Right ventricle myocardium inferior (tissue), 1 donor: Measurements from ENCODE around the gene OSBPL1A. TPM values are rescaled to one million over a fixed set of nuclear protein-coding genes. Genes with fewer than 3 reads are reported as not detected.

Source experiments
- ATAC-seq: fragments of 200-7000 bp; cut with Tn5 transposase; one replicate; pipeline ENCODE4 v1.9.1; 2020; ENCODE audit warnings: mild to moderate bottlenecking, moderate library complexity
- DNase-seq: peaks from one replicate; pipeline ENCODE4 v3.0.0; 2021; ENCODE audit errors: missing footprints
- intact Hi-C: fragments of 100-400 bp; cut with DNase I; formaldehyde crosslinking; loops from one replicate; pipeline ENCODE4 v1.11.0; 2022
- total RNA-seq: library from RNA; stranded (reverse); fragmentation: NEBNext Ultra II Directional; extraction: Animal tissue kit (Norgen Biotek cat#: 25700); gene quantifications from one replicate; pipeline ENCODE4 v1.2.1, GENCODE V29; 2021
- donor health status: DM: no; HTN: yes; CAD: no; lungs with severe emphysema.

OSBPL1A gene
- total RNA-seq, 1 donor from 2014 or later: 78.9 TPM

DNA sequence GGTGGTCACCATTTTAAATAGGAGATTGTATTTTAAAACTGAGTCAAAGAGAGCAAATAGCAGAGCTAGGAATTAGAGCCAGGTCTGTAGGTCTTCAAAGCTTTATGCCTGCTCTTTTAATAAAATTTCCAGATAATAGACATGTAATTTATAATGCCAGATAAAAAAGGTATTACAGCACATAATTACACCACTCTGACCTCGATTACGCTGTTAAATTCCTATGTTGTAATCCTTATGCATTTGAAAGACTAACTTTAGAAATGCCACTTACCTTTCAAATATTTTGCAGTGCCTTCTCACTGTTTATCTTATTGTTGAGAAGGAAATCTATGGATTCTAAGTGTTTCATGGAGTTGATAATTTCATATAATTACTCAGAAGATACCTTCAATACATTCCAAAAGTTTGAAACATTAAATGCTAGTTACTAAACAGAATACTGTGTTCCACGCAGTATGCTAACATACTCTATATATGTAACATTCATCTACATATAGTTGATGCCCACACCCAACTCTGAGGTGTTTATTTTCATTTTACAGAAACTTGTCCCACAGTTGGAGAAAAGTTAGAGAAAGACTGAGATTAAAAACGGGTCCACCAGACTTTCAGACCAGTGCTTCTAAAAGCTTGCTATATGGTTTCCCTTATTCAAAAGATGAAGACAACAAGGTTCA, 120.0 kb downstream of the OSBPL1A start:
- ATAC-seq (no peak), DNase-seq (no peak)
- intact Hi-C loops: no loop called here

DNA sequence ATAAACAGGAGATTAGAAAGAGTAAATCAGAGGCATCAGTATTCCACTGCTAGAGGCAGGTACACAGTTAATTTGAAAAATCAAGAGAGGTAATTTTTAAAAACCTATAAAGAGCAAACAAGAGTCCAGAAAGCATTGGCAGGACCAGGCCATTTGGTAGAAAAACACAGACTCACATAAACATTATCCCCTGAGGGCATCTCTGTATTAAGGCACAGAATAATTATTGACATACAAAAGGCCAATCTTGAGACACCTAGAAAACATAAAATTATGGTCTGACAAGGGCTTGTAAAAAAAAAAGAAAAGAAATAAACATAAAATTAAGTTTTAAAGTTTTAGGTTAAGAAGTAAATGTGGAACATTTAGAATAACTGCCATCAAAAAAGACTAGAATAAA, 120.6 kb downstream of the OSBPL1A start:
- no peak for DNase-seq
- no peak for ATAC-seq
- intact Hi-C loops: no loop called here

GRCh38 chr18:24274837-24275236, 122.8 kb downstream of the OSBPL1A start:
- intact Hi-C loops: no loop called here
- no peak for ATAC-seq
- DNase-seq: peak; percentile 51

GRCh38 chr18:24273596-24273995, 124.0 kb downstream of the OSBPL1A start:
- intact Hi-C loops: no loop called here
- no peak for ATAC-seq
- DNase-seq: no peak

DNA sequence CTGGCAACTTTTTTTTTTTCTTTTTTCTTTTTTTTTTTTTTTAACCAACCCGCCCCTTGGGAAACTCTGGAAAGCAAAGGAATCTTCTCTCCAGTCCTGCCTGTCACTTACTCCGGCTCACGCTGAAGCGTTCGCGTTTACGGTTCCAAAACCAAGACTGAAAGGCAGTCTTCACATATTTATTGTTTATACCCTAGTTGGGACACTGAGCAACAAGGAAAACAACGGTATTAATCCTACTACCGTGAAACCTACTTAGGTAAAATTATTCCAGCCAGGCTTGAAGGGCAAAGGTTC, 125.4 kb downstream of the OSBPL1A start:
- intact Hi-C loops: loop anchor here (1.0 kb wide), 1 partner anchor 96 kb away; no protein-coding TSS in a partner anchor
- DNase-seq (no peak), ATAC-seq (no peak)

DNA sequence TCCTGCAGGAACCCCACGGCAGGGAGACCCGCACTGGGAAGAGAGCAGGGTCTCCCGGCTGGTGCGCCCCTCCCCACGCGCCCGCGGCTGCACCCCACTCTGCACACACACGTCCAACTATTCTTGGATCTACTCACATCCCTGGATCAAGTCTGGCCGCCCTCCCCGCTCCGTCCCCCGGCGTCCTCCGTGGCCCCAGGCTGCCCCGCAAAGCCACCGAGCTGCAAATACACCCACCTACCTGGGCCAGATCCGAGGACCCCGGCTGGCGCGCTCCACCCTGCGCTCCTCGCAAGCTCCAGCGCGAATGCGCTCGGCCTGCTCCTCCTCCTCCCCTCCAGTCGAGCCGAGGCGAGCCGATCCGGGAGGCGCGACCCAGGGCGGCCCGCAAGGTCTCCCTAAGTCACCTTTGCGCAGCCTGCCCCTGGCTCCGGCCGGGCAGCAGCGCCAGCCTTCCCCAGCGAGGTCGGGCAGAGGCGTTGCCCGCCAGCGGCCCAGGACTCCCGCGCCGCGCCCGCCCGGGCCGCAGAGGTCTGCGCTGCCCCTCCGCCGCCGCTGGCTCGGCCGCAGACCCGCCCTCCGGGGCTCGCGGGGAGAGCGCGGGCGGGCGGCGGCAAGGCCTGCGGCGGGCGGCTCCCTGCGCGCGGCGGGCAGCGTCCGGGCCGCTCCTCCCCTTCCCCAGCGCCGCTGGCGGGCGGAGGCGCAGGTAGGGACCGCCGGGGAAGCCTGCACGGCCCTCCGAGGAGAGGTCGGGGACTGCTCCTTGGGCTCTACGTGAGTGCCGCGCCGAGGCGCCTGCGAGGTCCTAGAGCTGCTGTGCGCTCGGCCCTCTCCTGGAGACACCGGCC, 126.0 kb downstream of the OSBPL1A start:
- intact Hi-C loops: loop anchor here (1.0 to 2.0 kb wide), 2 partner anchors 37 to 95 kb away; no protein-coding TSS in a partner anchor
- peak; percentile 91 for DNase-seq
- ATAC-seq: peak; percentile 87

- DNase-seq (peak; percentile 31), ATAC-seq (peak; percentile 56)
- intact Hi-C loops: loop anchor here (2.0 kb wide), 1 partner anchor 36 kb away; no protein-coding TSS in a partner anchor
Measured at GRCh38 chr18:24270937-24271380, 126.7 kb downstream of the OSBPL1A start.

DNA sequence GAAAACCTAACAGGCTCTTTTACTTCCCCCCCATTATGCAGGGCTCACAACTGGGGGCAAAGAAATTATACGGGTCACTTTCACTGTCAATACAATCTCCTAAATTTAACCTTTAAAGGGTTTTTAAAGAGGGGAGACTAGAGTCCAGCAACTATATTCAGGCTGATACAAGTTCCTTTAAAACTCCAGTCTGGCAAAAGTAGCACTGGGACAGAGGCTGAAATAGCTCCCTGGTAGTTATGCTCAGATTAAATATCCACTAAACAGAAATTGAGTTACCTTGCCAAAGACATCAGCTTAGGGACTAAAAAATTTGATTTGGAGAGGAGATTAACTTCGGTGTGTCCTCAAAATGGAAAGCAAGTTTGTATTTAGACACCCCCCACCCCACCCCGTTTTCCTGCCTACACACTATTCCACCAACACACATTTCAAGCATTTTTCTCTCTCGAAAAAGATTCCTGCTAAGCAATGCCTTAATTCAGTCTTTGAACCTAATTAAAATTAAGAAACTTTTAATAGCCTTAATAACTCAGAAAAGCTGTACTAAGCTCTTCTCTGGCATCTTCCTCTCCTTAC, 127.2 kb downstream of the OSBPL1A start:
- intact Hi-C loops: loop anchor here (2.0 kb wide), 1 partner anchor 36 kb away; no protein-coding TSS in a partner anchor
- no peak for DNase-seq
- ATAC-seq: no peak

- ATAC-seq: no peak
- DNase-seq: no peak
- intact Hi-C loops: no loop called here
Measured at GRCh38 chr18:24268784-24269550, 128.7 kb downstream of the OSBPL1A start.

DNA sequence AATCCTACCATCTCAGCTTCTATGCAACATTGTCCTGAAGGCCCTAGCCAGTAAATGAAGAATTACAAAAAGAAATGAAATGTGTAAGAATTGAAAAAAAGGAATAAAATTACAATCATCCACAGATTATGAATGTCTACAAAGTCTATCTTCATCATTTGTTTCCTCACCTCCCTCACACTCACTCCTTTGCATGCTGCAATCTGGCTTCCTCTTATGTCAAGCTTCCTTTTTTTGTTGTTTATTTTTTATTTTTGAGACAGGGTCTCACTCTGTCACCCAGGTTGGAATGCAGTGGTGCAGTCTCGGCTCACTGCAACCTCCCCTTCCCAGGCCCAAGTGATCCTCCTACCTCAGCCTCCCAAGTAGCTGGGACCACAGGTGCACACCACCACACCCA, 129.7 kb downstream of the OSBPL1A start:
- ATAC-seq: no peak
- intact Hi-C loops: no loop called here
- DNase-seq: no peak

GRCh38 chr18:24266131-24266530, 131.5 kb downstream of the OSBPL1A start:
- no peak for DNase-seq
- intact Hi-C loops: no loop called here
- no peak for ATAC-seq

- intact Hi-C loops: no loop called here
- ATAC-seq: no peak
- no peak for DNase-seq
Measured at GRCh38 chr18:24265502-24266064, 132.0 kb downstream of the OSBPL1A start.

GRCh38 chr18:24263050-24263449, 134.6 kb downstream of the OSBPL1A start:
- intact Hi-C loops: no loop called here
- no peak for ATAC-seq
- no peak for DNase-seq

- intact Hi-C loops: no loop called here
- DNase-seq (no peak), ATAC-seq (no peak)
Measured at GRCh38 chr18:24262087-24262486, 135.5 kb downstream of the OSBPL1A start.

- intact Hi-C loops: no loop called here
- DNase-seq: no peak
- no peak for ATAC-seq
Measured at GRCh38 chr18:24259869-24260641, 137.6 kb downstream of the OSBPL1A start.

GRCh38 chr18:24254071-24254470, 143.6 kb downstream of the OSBPL1A start:
- ATAC-seq: no peak
- intact Hi-C loops: no loop called here
- no peak for DNase-seq

GRCh38 chr18:24249716-24250115, 147.9 kb downstream of the OSBPL1A start:
- ATAC-seq: no peak
- intact Hi-C loops: no loop called here
- no peak for DNase-seq

- no peak for ATAC-seq
- intact Hi-C loops: no loop called here
- no peak for DNase-seq
Measured at GRCh38 chr18:24248359-24248758, 149.3 kb downstream of the OSBPL1A start.
